ENCODE measurements around the gene APOBEC2.

The APOBEC2 gene

DNA sequence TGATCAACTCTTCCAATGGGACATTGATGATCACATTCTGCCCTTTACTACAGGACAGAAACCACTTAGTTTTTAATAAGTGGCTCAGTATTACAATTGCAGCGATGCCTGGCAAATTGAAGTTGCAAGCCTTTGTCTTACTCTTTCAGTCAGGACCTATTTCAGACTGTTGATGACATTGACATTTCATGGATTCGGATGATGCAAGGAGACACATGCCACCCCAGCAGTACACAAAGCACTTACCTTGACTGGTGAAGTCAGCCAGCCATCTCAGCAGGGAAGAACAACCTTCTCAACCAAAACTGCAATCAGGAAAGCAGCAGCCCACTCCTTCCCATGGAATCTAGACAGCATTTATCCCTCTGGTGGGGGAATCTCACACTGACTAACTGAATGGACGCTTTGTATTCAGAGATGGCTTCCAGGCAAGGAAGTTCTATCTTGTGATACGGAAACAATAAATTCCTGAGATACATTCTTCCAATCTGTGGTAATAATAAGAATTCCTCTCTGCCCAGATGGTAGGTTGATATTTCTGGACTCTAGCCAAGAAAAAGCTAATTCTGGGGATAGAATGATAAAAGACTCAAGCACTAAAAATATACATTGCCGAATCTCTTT is 44.6 kb downstream of the APOBEC2 start:
- TF ChIP-seq GATA1 (IDR thresholded peaks at IDR 0.05; ENCODE audit: low read depth, low read length) (no peak), POLR2A (IDR thresholded peaks at IDR 0.05; ENCODE audit: low read length) (no peak)

DNA sequence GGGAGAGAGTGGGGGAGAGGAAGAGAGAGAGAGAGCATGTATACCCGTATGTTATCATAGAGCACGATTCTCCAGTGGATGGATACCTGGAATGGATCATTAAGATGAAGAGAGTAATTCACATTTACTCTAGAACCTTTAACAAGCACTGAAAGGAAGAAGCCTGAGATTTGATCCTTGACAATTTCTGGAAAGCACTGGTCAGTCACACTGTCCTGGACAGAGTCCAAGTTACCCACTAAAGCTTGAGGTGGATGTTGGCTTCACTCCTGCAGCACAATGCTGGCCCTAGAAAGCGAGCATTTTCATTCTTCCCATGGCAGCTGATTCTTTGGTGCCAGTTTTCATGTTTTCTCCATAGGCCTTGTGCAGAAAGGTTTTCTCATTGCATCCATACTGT is 45.4 kb downstream of the APOBEC2 start:
- no peak for DNase-seq
- TF ChIP-seq GATA1 (IDR thresholded peaks at IDR 0.05; ENCODE audit: low read depth, low read length), result no peak
- TF ChIP-seq POLR2A (IDR thresholded peaks at IDR 0.05; ENCODE audit: low read length), result no peak

More for the DNA sequence above, 44.6 kb downstream of the APOBEC2 start:
- DNase-seq, result no peak

- no peak for TF ChIP-seq GATA1 (IDR thresholded peaks at IDR 0.05; ENCODE audit: low read depth, low read length)
- no peak for TF ChIP-seq POLR2A (IDR thresholded peaks at IDR 0.05; ENCODE audit: low read length)
- DNase-seq, result no peak
These were observed 47.9 kb downstream of the APOBEC2 start for GRCh38 chr6:41100871-41101287.

DNA sequence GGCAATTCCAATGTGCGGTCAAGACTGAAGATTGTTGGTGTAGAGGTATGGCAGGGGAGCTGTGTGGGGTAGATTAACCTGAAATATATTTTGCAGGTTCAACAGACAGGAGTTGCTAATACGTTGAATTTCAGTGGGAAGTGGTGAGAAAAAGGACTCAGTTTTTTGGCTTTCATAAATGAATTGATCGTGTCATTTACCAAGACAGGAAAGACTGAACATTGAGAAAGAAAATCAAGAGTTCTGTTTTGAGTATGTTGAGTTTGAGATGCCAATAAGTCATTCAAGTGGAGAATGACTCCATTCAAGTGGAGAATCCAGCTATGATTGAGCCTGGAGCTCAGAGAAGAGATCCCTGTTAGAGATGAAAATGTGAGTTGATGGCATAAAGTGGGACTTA is 50.8 kb downstream of the APOBEC2 start:
- TF ChIP-seq GATA1 (IDR thresholded peaks at IDR 0.05; ENCODE audit: low read depth, low read length) (no peak), POLR2A (IDR thresholded peaks at IDR 0.05; ENCODE audit: low read length) (no peak)
- DNase-seq, result no peak

GRCh38 chr6:41111017-41111416 is 58.0 kb downstream of the APOBEC2 start:
- TF ChIP-seq GATA1 (IDR thresholded peaks at IDR 0.05; ENCODE audit: low read depth, low read length) (no peak), POLR2A (IDR thresholded peaks at IDR 0.05; ENCODE audit: low read length) (no peak)
- no peak for DNase-seq
